CD4-positive, alpha-beta T cell treated with Interleukin-4 for 4 hours (primary cell): ENCODE data around the gene TPPP3.

ENCODE experiments used
- DNase-seq: peaks from one replicate; pipeline ENCODE4 v3.0.0-alpha.2; 2020

Gene TPPP3

GRCh38 chr16:67403976-67404555 is 10.8 kb upstream of the TPPP3 start:
- DNase-seq, result no peak

GRCh38 chr16:67400901-67401300 is 7.6 kb upstream of the TPPP3 start:
- DNase-seq, result no peak

GRCh38 chr16:67399749-67400704 is 6.7 kb upstream of the TPPP3 start:
- no peak for DNase-seq

- DNase-seq, result no peak
Observed at GRCh38 chr16:67399218-67399733, 6.0 kb upstream of the TPPP3 start.

GRCh38 chr16:67398546-67399217 is 5.4 kb upstream of the TPPP3 start:
- DNase-seq, result no peak

GRCh38 chr16:67397812-67398545 is 4.7 kb upstream of the TPPP3 start:
- no peak for DNase-seq

GRCh38 chr16:67397036-67397801 is 3.9 kb upstream of the TPPP3 start:
- DNase-seq, result no peak

GRCh38 chr16:67396159-67397035 is 3.1 kb upstream of the TPPP3 start:
- no peak for DNase-seq

GRCh38 chr16:67395458-67396158 is 2.3 kb upstream of the TPPP3 start:
- DNase-seq, result no peak

GRCh38 chr16:67395105-67395457 is 1.8 kb upstream of the TPPP3 start:
- no peak for DNase-seq

GRCh38 chr16:67394155-67395104 is 1.1 kb upstream of the TPPP3 start:
- no peak for DNase-seq

GRCh38 chr16:67393788-67394154 is 473 bp upstream of the TPPP3 start:
- DNase-seq, result no peak

- no peak for DNase-seq
Observed at GRCh38 chr16:67392301-67393059, 818 bp downstream of the TPPP3 start.

- DNase-seq, result no peak
Observed at GRCh38 chr16:67391424-67392300, 1.6 kb downstream of the TPPP3 start.

GRCh38 chr16:67390816-67391423 is 2.4 kb downstream of the TPPP3 start:
- no peak for DNase-seq

GRCh38 chr16:67389911-67390815 is 3.1 kb downstream of the TPPP3 start:
- peak; percentile 9 for DNase-seq
